ENCODE measurements around the gene SFMBT2. TPM values are rescaled to one million over a fixed set of nuclear protein-coding genes. Genes with fewer than 3 reads are reported as not detected.

SFMBT2 gene
- total RNA-seq (2014; rRNA removed; shearing (Covaris generic)): 0.03 and 0.05 TPM in 2 replicates

- peak in 1 of 2 experiments; percentile 49 for DNase-seq (ENCODE audit: low read depth in 1 of 2, low spot score in 2 of 2)
- peak within 1 kb of the TSS; percentile 35 for H3K4me3 ChIP-seq
- H3K4me1 ChIP-seq (replicated peaks): peaks cover 18% of the 10 kb centered on the region
- H3K27ac ChIP-seq: no peak within 1 kb of the TSS
- H3K36me3 ChIP-seq: no peaks in the 10 kb centered on the region
- H3K9me3 ChIP-seq (replicated peaks): peaks cover 8% of the 10 kb centered on the region; the same call in 1 of the 2 replicates
- peaks cover 73% of the 10 kb centered on the region for H3K27me3 ChIP-seq (replicated peaks)
Measured at GRCh38 chr10:7410862-7411670, at the start of gene SFMBT2. SFMBT2 (minus strand) TSS chr10:7411034; CDS start chr10:7381898, 29,136 bp downstream.

GRCh38 chr10:7460006-7460405 is 49.2 kb upstream of the SFMBT2 start:
- DNase-seq (ENCODE audit: low read depth in 1 of 2, low spot score in 2 of 2): no peak
- Histone ChIP-seq H3K36me3 (no peaks in the 10 kb centered on the region), H3K4me1 (replicated peaks) (no peaks in the 10 kb centered on the region), H3K9me3 (replicated peaks) (no peaks in the 10 kb centered on the region), H3K4me3 (no peak overlapping the region), H3K27ac (no peak overlapping the region), H3K27me3 (replicated peaks) (no peaks in the 10 kb centered on the region)

GRCh38 chr10:7458556-7458955 is 47.7 kb upstream of the SFMBT2 start:
- DNase-seq (ENCODE audit: low read depth in 1 of 2, low spot score in 2 of 2): no peak
- H3K36me3 ChIP-seq: no peaks in the 10 kb centered on the region
- H3K9me3 ChIP-seq (replicated peaks): 0 out of 2 replicates have a peak, but pooled peaks cover under 1% of the 10 kb centered on the region

GRCh38 chr10:7457478-7458316 is 46.9 kb upstream of the SFMBT2 start:
- H3K27me3 ChIP-seq (replicated peaks): no peaks in the 10 kb centered on the region
- no peaks in the 10 kb centered on the region for H3K4me1 ChIP-seq (replicated peaks)
- DNase-seq (ENCODE audit: low read depth in 1 of 2, low spot score in 2 of 2): no peak
- 0 out of 2 replicates have a peak, but pooled peaks cover 2% of the 10 kb centered on the region for H3K9me3 ChIP-seq (replicated peaks)
- H3K27ac ChIP-seq: no peak overlapping the region
- no peaks in the 10 kb centered on the region for H3K36me3 ChIP-seq
- H3K4me3 ChIP-seq: no peak overlapping the region

More at GRCh38 chr10:7458556-7458955, 47.7 kb upstream of the SFMBT2 start:
- H3K27ac ChIP-seq: no peak overlapping the region
- H3K27me3 ChIP-seq (replicated peaks): no peaks in the 10 kb centered on the region
- no peaks in the 10 kb centered on the region for H3K4me1 ChIP-seq (replicated peaks)
- H3K4me3 ChIP-seq: no peak overlapping the region

GRCh38 chr10:7449063-7449695 is 38.3 kb upstream of the SFMBT2 start:
- H3K4me1 ChIP-seq (replicated peaks): no peaks in the 10 kb centered on the region
- H3K27me3 ChIP-seq (replicated peaks): no peaks in the 10 kb centered on the region
- H3K4me3 ChIP-seq: no peak overlapping the region
- no peak overlapping the region for H3K27ac ChIP-seq
- H3K9me3 ChIP-seq (replicated peaks): peaks cover 2% of the 10 kb centered on the region; the same call in 1 of the 2 replicates
- no peaks in the 10 kb centered on the region for H3K36me3 ChIP-seq
- no peak for DNase-seq (ENCODE audit: low read depth in 1 of 2, low spot score in 2 of 2)

- H3K9me3 ChIP-seq (replicated peaks): no peaks in the 10 kb centered on the region; the same call in 1 of the 2 replicates
- DNase-seq (ENCODE audit: low read depth in 1 of 2, low spot score in 2 of 2): no peak
- no peaks in the 10 kb centered on the region for H3K4me1 ChIP-seq (replicated peaks)
- no peak overlapping the region for H3K4me3 ChIP-seq
- no peak overlapping the region for H3K27ac ChIP-seq
- H3K27me3 ChIP-seq (replicated peaks): no peaks in the 10 kb centered on the region; the same call in 1 of the 2 replicates
- no peaks in the 10 kb centered on the region for H3K36me3 ChIP-seq
Measured at GRCh38 chr10:7445474-7446185, 34.8 kb upstream of the SFMBT2 start.

GRCh38 chr10:7444551-7445121 is 33.8 kb upstream of the SFMBT2 start:
- H3K27ac ChIP-seq: no peak overlapping the region
- H3K27me3 ChIP-seq (replicated peaks): no peaks in the 10 kb centered on the region; the same call in 1 of the 2 replicates
- no peaks in the 10 kb centered on the region; the same call in 1 of the 2 replicates for H3K9me3 ChIP-seq (replicated peaks)
- H3K4me3 ChIP-seq: no peak overlapping the region
- DNase-seq (ENCODE audit: low read depth in 1 of 2, low spot score in 2 of 2): no peak
- no peaks in the 10 kb centered on the region for H3K4me1 ChIP-seq (replicated peaks)
- no peaks in the 10 kb centered on the region for H3K36me3 ChIP-seq

- H3K36me3 ChIP-seq: no peaks in the 10 kb centered on the region
- no peak overlapping the region for H3K4me3 ChIP-seq
- H3K9me3 ChIP-seq (replicated peaks): no peaks in the 10 kb centered on the region
- DNase-seq (ENCODE audit: low read depth in 1 of 2, low spot score in 2 of 2): no peak
- no peaks in the 10 kb centered on the region; the same call in 1 of the 2 replicates for H3K27me3 ChIP-seq (replicated peaks)
- H3K27ac ChIP-seq: no peak overlapping the region
- no peaks in the 10 kb centered on the region for H3K4me1 ChIP-seq (replicated peaks)
Measured at GRCh38 chr10:7443036-7443435, 32.2 kb upstream of the SFMBT2 start.

- no peak overlapping the region for H3K27ac ChIP-seq
- H3K27me3 ChIP-seq (replicated peaks): no peaks in the 10 kb centered on the region; the same call in 1 of the 2 replicates
- H3K4me1 ChIP-seq (replicated peaks): no peaks in the 10 kb centered on the region
- no peak for DNase-seq (ENCODE audit: low read depth in 1 of 2, low spot score in 2 of 2)
- no peak overlapping the region for H3K4me3 ChIP-seq
- H3K9me3 ChIP-seq (replicated peaks): no peaks in the 10 kb centered on the region
- H3K36me3 ChIP-seq: no peaks in the 10 kb centered on the region
Measured at GRCh38 chr10:7441403-7442147, 30.7 kb upstream of the SFMBT2 start.

- Histone ChIP-seq H3K36me3 (no peaks in the 10 kb centered on the region), H3K27me3 (replicated peaks) (no peaks in the 10 kb centered on the region; the same call in 1 of the 2 replicates), H3K4me3 (no peak overlapping the region), H3K9me3 (replicated peaks) (no peaks in the 10 kb centered on the region), H3K27ac (no peak overlapping the region), H3K4me1 (replicated peaks) (no peaks in the 10 kb centered on the region)
- no peak for DNase-seq (ENCODE audit: low read depth in 1 of 2, low spot score in 2 of 2)
Measured at GRCh38 chr10:7439696-7440095, 28.9 kb upstream of the SFMBT2 start.

- DNase-seq (ENCODE audit: low read depth in 1 of 2, low spot score in 2 of 2): no peak
- H3K36me3 ChIP-seq: no peaks in the 10 kb centered on the region
Measured at GRCh38 chr10:7438196-7438986, 27.6 kb upstream of the SFMBT2 start.

More at GRCh38 chr10:7438196-7438986, 27.6 kb upstream of the SFMBT2 start:
- Histone ChIP-seq H3K9me3 (replicated peaks) (no peaks in the 10 kb centered on the region), H3K4me1 (replicated peaks) (no peaks in the 10 kb centered on the region), H3K4me3 (no peak overlapping the region), H3K27ac (no peak overlapping the region), H3K27me3 (replicated peaks) (peaks cover 9% of the 10 kb centered on the region)
